ENCODE data around the gene CATSPERD. TPM values are rescaled to one million over a fixed set of nuclear protein-coding genes. Genes with fewer than 3 reads are reported as not detected.

Gene CATSPERD
- total RNA-seq, 2 experiments from 2014 or later = not detected

- H3K4me1 Mint-ChIP-seq = peaks cover 11% of the 10 kb centered on the region
- no peaks in the 10 kb centered on the region for H3K27me3 Mint-ChIP-seq
- peak overlapping the region; percentile 100 for H3K27ac Mint-ChIP-seq
- POLR2A ChIA-PET = interaction anchor here (0.6 kb wide), 1 partner anchor 692 kb away, joined by 3 read pairs; the partner anchor contains the start of gene DENND1C
- DNase-seq = no peak
- CTCF ChIA-PET = interaction anchor here (0.7 to 7.3 kb wide), 5 partner anchors 10 to 232 kb away, joined by 3 to 74 read pairs (median 5); partner anchors contain the start of genes NRTN and RPL36
- H3K36me3 Mint-ChIP-seq (ENCODE audit: low read depth) = peaks cover 31% of the 10 kb centered on the region
- no peaks in the 10 kb centered on the region for H3K9me3 Mint-ChIP-seq
- peak overlapping the region; percentile 100 for H3K4me3 Mint-ChIP-seq
Measured at GRCh38 chr19:5789886-5790558, 69.6 kb downstream of the CATSPERD start.

- POLR2A ChIA-PET = no interaction called here
- Mint-ChIP-seq H3K27ac (peak within 1 kb of the TSS; percentile 100), H3K4me1 (peaks cover 11% of the 10 kb centered on the region), H3K4me3 (peak within 1 kb of the TSS; percentile 100), H3K36me3 (ENCODE audit: low read depth) (peaks cover 31% of the 10 kb centered on the region), H3K27me3 (no peaks in the 10 kb centered on the region), H3K9me3 (no peaks in the 10 kb centered on the region)
- DNase-seq = peak; percentile 97
- CTCF ChIA-PET = interaction anchor here (0.9 to 7.3 kb wide), 3 partner anchors 9 to 101 kb away, joined by 5 to 74 read pairs (median 10); partner anchors contain the start of genes NRTN and RPL36
Measured at GRCh38 chr19:5790559-5791520, 70.4 kb downstream of the CATSPERD start, which contains the start of gene DUS3L. DUS3L (minus strand) TSS chr19:5791163; CDS start chr19:5791141, 22 bp downstream.

GRCh38 chr19:5792224-5792623 is 71.8 kb downstream of the CATSPERD start:
- Mint-ChIP-seq H3K4me1 (peaks cover 11% of the 10 kb centered on the region), H3K27ac (no peak overlapping the region), H3K36me3 (ENCODE audit: low read depth) (peaks cover 23% of the 10 kb centered on the region), H3K4me3 (no peak overlapping the region), H3K9me3 (no peaks in the 10 kb centered on the region), H3K27me3 (no peaks in the 10 kb centered on the region)
- ChIA-PET CTCF (interaction anchor here (0.7 to 7.3 kb wide), 3 partner anchors 11 to 103 kb away, joined by 4 to 74 read pairs (median 10); partner anchors contain the start of genes NRTN and RPL36), POLR2A (no interaction called here)
- no peak for DNase-seq

GRCh38 chr19:5793188-5793587 is 72.8 kb downstream of the CATSPERD start:
- H3K27me3 Mint-ChIP-seq = no peaks in the 10 kb centered on the region
- peaks cover 11% of the 10 kb centered on the region for H3K4me1 Mint-ChIP-seq
- POLR2A ChIA-PET = no interaction called here
- no peak for DNase-seq
- H3K4me3 Mint-ChIP-seq = no peak overlapping the region
- no peak overlapping the region for H3K27ac Mint-ChIP-seq
- CTCF ChIA-PET = interaction anchor here (0.6 to 7.3 kb wide), 4 partner anchors 10 to 891 kb away, joined by 3 to 74 read pairs (median 4); partner anchors contain the start of genes ARRDC5 and NRTN
- H3K36me3 Mint-ChIP-seq (ENCODE audit: low read depth) = peaks cover 20% of the 10 kb centered on the region
- H3K9me3 Mint-ChIP-seq = no peaks in the 10 kb centered on the region

- DNase-seq = no peak
- CTCF ChIA-PET = interaction anchor here (7.3 kb wide), 1 partner anchor 8 kb away, joined by 74 read pairs; the partner anchor contains the start of gene NRTN
- POLR2A ChIA-PET = interaction anchor here (1.2 kb wide), 1 partner anchor 106 kb away, joined by 4 read pairs; no protein-coding TSS in a partner anchor
- peaks cover 5% of the 10 kb centered on the region for H3K36me3 Mint-ChIP-seq (ENCODE audit: low read depth)
- H3K4me1 Mint-ChIP-seq = peaks cover 10% of the 10 kb centered on the region
- H3K27me3 Mint-ChIP-seq = peaks cover 10% of the 10 kb centered on the region
- H3K4me3 Mint-ChIP-seq = no peak overlapping the region
- no peak overlapping the region for H3K27ac Mint-ChIP-seq
- no peaks in the 10 kb centered on the region for H3K9me3 Mint-ChIP-seq
Measured at GRCh38 chr19:5795382-5795919, 75.0 kb downstream of the CATSPERD start.

GRCh38 chr19:5798244-5798643 is 77.8 kb downstream of the CATSPERD start:
- POLR2A ChIA-PET = no interaction called here
- Mint-ChIP-seq H3K27ac (no peak overlapping the region), H3K4me3 (no peak overlapping the region), H3K27me3 (peaks cover 20% of the 10 kb centered on the region), H3K9me3 (no peaks in the 10 kb centered on the region), H3K36me3 (ENCODE audit: low read depth) (no peaks in the 10 kb centered on the region), H3K4me1 (peaks cover 16% of the 10 kb centered on the region)
- DNase-seq = no peak
- CTCF ChIA-PET = no interaction called here

GRCh38 chr19:5799247-5800241 is 79.1 kb downstream of the CATSPERD start:
- no peak for DNase-seq
- peaks cover 27% of the 10 kb centered on the region for H3K4me1 Mint-ChIP-seq
- no peak overlapping the region for H3K27ac Mint-ChIP-seq
- H3K9me3 Mint-ChIP-seq = no peaks in the 10 kb centered on the region
- H3K36me3 Mint-ChIP-seq (ENCODE audit: low read depth) = no peaks in the 10 kb centered on the region
- no peak overlapping the region for H3K4me3 Mint-ChIP-seq
- ChIA-PET CTCF (interaction anchor here (1.0 kb wide), 1 partner anchor 10 kb away, joined by 5 read pairs; no protein-coding TSS in a partner anchor), POLR2A (no interaction called here)
- peaks cover 30% of the 10 kb centered on the region for H3K27me3 Mint-ChIP-seq

GRCh38 chr19:5800361-5801270 is 80.2 kb downstream of the CATSPERD start:
- no peak overlapping the region for H3K27ac Mint-ChIP-seq
- no peak overlapping the region for H3K4me3 Mint-ChIP-seq
- DNase-seq = no peak
- ChIA-PET CTCF (interaction anchor here (1.0 to 1.1 kb wide), 2 partner anchors 11 to 111 kb away, joined by 3 to 5 read pairs; no protein-coding TSS in a partner anchor), POLR2A (no interaction called here)
- peaks cover 34% of the 10 kb centered on the region for H3K27me3 Mint-ChIP-seq
- peaks cover 28% of the 10 kb centered on the region for H3K4me1 Mint-ChIP-seq
- no peaks in the 10 kb centered on the region for H3K36me3 Mint-ChIP-seq (ENCODE audit: low read depth)
- H3K9me3 Mint-ChIP-seq = no peaks in the 10 kb centered on the region

- H3K27ac Mint-ChIP-seq = no peak overlapping the region
- peaks cover 28% of the 10 kb centered on the region for H3K4me1 Mint-ChIP-seq
- POLR2A ChIA-PET = no interaction called here
- no peak for DNase-seq
- H3K4me3 Mint-ChIP-seq = no peak overlapping the region
- CTCF ChIA-PET = interaction anchor here (1.1 to 2.8 kb wide), 2 partner anchors 9 to 112 kb away, joined by 3 to 74 read pairs; partner anchors contain the start of gene DUS3L
- no peaks in the 10 kb centered on the region for H3K36me3 Mint-ChIP-seq (ENCODE audit: low read depth)
- no peaks in the 10 kb centered on the region for H3K9me3 Mint-ChIP-seq
- H3K27me3 Mint-ChIP-seq = peaks cover 42% of the 10 kb centered on the region
Measured at GRCh38 chr19:5801796-5802619, 81.6 kb downstream of the CATSPERD start.

GRCh38 chr19:5803441-5803751 is 83.0 kb downstream of the CATSPERD start:
- peak overlapping the region; percentile 62 for H3K4me3 Mint-ChIP-seq
- H3K27ac Mint-ChIP-seq = no peak overlapping the region
- no peaks in the 10 kb centered on the region for H3K36me3 Mint-ChIP-seq (ENCODE audit: low read depth)

More at GRCh38 chr19:5803441-5803751, 83.0 kb downstream of the CATSPERD start:
- DNase-seq = no peak
- Mint-ChIP-seq H3K4me1 (peaks cover 28% of the 10 kb centered on the region), H3K27me3 (peaks cover 48% of the 10 kb centered on the region), H3K9me3 (no peaks in the 10 kb centered on the region)
- ChIA-PET POLR2A (interaction anchor here (0.6 to 1.2 kb wide), 3 partner anchors 25 to 219 kb away, joined by 3 to 6 read pairs (median 3); no protein-coding TSS in a partner anchor), CTCF (interaction anchor here (0.6 to 2.8 kb wide), 55 partner anchors 10 to 561 kb away, joined by 3 to 74 read pairs (median 6); partner anchors contain the start of genes CATSPERD, DUS3L, FUT6 and LONP1)

Measured in activated CD4-positive, alpha-beta T cell treated with anti-CD3 and anti-CD28 coated beads, Interleukin-2, amount 10 ng/mL, durations not matched to agents 7 days and 5 days (primary cell).